ENCODE measurements around the gene GYG1. TPM values are rescaled to one million over a fixed set of nuclear protein-coding genes. Genes with fewer than 3 reads are reported as not detected.
A peak's percentile ranks its signal among the peaks of the same experiment; 100 is the strongest.

The GYG1 gene
- total and polyA plus RNA-seq, 2 of the 4 experiments (the other 2 are of a cell fraction), result 48.4 to 90.3 TPM

GRCh38 chr3:149042789-149043386 lies 51.5 kb downstream of the GYG1 start:
- in situ Hi-C loops (cut with MboI; ENCODE audit: low sequenced_read_pairs) (no loop called here), intact Hi-C loops (cut with micrococcal nuclease) (loop anchor here (5.0 kb wide), 2 partner anchors 34 to 86 kb away; no protein-coding TSS in a partner anchor), dilution Hi-C loops (cut with HindIII; ENCODE audit: low sequenced_read_pairs, unreplicated experiment) (no loop called here)
- H4K5ac ChIP-seq (ENCODE audit: low read depth, low read length), result peak overlapping the region; percentile 69; the same call in 1 of the 2 replicates
- no peak overlapping the region for H2BK120ac ChIP-seq (ENCODE audit: low read depth, low read length)
- CTCF ChIA-PET, result interaction anchor here (0.6 to 1.5 kb wide), 3 partner anchors 12 to 78 kb away, joined by 4 to 8 read pairs (median 4); no protein-coding TSS in a partner anchor
- H2BK5ac ChIP-seq (ENCODE audit: low read depth, low read length, poor library complexity, severe bottlenecking), result peak overlapping the region; percentile 66
- POLR2A ChIA-PET (ENCODE audit: unreplicated experiment), result interaction anchor here (0.7 kb wide), 1 partner anchor 28 kb away, joined by 3 read pairs; no protein-coding TSS in a partner anchor
- H3K23ac ChIP-seq (ENCODE audit: low read depth, low read length), result no peak overlapping the region
- H3K4me2 ChIP-seq (ENCODE audit: low read depth, low read length), result no peak overlapping the region
- no peak overlapping the region for H2AFZ ChIP-seq (replicated peaks; ENCODE audit: low read length, poor library complexity)
- no peaks in the 10 kb centered on the region for H4K20me1 ChIP-seq (ENCODE audit: insufficient read depth, low read length)
- no peak overlapping the region for H3K18ac ChIP-seq (ENCODE audit: low read depth, low read length)
- H2BK15ac ChIP-seq (ENCODE audit: low read depth, low read length), result no peak overlapping the region
- H3K9me1 ChIP-seq (ENCODE audit: insufficient read depth, low read length), result no peaks in the 10 kb centered on the region
- H3K27me3 ChIP-seq (ENCODE audit: control insufficient read depth, insufficient read depth, low read length), result no peaks in the 10 kb centered on the region
- no peak overlapping the region for H3K9ac ChIP-seq (ENCODE audit: low read depth, low read length)
- no peak overlapping the region for H3K4me3 ChIP-seq (ENCODE audit: insufficient read depth, low read depth, low read length)
- no peaks in the 10 kb centered on the region for H3K9me3 ChIP-seq (ENCODE audit: control insufficient read depth, insufficient read depth, low read length)
- no TSS peak for BruUV-seq (replicated peaks)
- H2BK20ac ChIP-seq (ENCODE audit: low read depth, low read length), result no peak overlapping the region
- no peaks in the 10 kb centered on the region; the same call in 1 of the 2 replicates for H3K4me1 ChIP-seq (ENCODE audit: control insufficient read depth, insufficient read depth, low read length)
- ATAC-seq (ENCODE audit: low read depth), result peak; percentile 46; the same call in 1 of the 2 replicates
- no peaks in the 10 kb centered on the region; a peak in 1 of 4 replicates for H3K79me1 ChIP-seq (ENCODE audit: low read depth in 1 of 2, low read length in 2 of 2)
- H3K27ac ChIP-seq (ENCODE audit: insufficient read depth, low read length), result no peak overlapping the region
- no CpG with 5 or more reads among the region's 1 CpG for WGBS, 2 experiments (ENCODE audit: extremely low coverage in 2 of 2, insufficient read length in 1 of 2)
- H4K8ac ChIP-seq (ENCODE audit: low read depth in 2 of 2, low read length in 2 of 2), result no peak overlapping the region
- H3K36me3 ChIP-seq (ENCODE audit: control insufficient read depth, insufficient read depth, low read length), result peaks cover 11% of the 10 kb centered on the region
- TF ChIP-seq CEBPB (IDR thresholded peaks at IDR 0.05; ENCODE audit: low read depth, low read length), result peak; percentile 14; the same call in 1 of the 2 replicates
- no peak for TF ChIP-seq BHLHE40 (IDR thresholded peaks at IDR 0.05; ENCODE audit: low read depth, low read length)
- H2AK9ac ChIP-seq (replicated peaks; ENCODE audit: low read depth, low read length, poor library complexity), result no peak overlapping the region
- peak; percentile 72 for DNase-seq
- H3K56ac ChIP-seq (ENCODE audit: extremely low read depth, insufficient read depth, low read length), result no peak overlapping the region
- no peak overlapping the region for H3K4ac ChIP-seq (ENCODE audit: low read depth, low read length)
- H3K14ac ChIP-seq (replicated peaks; ENCODE audit: low read depth, low read length), result peak overlapping the region; percentile 55; the same call in 1 of the 2 replicates
- no peak overlapping the region for H4K91ac ChIP-seq (ENCODE audit: insufficient read depth, low read depth, low read length)
- H2AK5ac ChIP-seq (ENCODE audit: low read depth, low read length), result no peak overlapping the region
